Thyroid gland (tissue), 4 donors: ENCODE measurements around the gene SPTBN2.

ENCODE experiments used
- POLR2A ChIP-seq, 2 donors: fragments of 450-650 bp; IDR thresholded peaks; one replicate each; pipeline ENCODE4 v1.6.1; 2017; ENCODE audit warnings: antibody characterized with exemption in 2 of 2, mild to moderate bottlenecking in 2 of 2, moderate library complexity in 1 of 2
- TF ChIP-seq, protein P1 (sequence below), 6 experiments: fragments of 200-600 bp in 3 of 6; fragments of 450-650 bp in 3 of 6; sonication (generic) in 3 of 6; IDR thresholded peaks; one replicate each; pipeline ENCODE4 v1.5.1; 2016 to 2019; ENCODE audit warnings: antibody characterized with exemption in 6 of 6, mild to moderate bottlenecking in 2 of 6, inconsistent platforms in 1 of 6, moderate library complexity in 1 of 6

DNA sequence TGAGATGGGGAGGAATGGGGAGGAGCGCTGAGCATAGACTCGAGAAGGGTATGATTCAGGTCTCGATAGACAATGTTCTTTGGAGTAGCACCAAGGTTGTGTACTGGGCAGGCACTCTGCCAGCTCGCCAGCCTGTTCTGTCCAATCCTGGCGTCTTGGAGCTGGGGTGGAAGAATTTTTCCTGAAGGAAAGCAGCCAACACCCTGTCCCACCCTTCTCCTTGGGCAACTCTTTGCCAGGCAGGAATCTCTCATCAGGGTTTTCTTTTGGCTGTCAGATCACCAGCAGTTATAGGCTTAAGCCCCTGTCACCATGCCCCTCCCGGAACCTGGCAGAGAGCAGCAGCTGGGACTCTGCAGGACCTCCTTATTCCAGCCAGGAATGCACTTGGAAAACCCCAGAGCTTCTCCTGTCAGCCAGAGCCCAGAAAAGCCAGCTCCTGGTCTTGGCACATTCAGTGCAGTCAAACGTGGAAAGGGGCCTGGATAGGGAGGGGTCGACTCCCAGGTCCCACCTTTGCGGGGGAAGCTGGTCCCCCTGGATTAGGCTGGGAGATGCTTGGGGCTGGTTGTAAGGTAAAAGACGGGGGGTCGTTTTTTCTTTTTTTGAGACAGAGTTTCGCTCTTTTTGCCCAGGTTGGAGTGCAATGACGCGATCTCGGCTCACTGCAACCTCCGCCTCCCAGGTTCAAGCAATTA is 14.4 kb upstream of the SPTBN2 start:
- TF ChIP-seq, protein P1, sequence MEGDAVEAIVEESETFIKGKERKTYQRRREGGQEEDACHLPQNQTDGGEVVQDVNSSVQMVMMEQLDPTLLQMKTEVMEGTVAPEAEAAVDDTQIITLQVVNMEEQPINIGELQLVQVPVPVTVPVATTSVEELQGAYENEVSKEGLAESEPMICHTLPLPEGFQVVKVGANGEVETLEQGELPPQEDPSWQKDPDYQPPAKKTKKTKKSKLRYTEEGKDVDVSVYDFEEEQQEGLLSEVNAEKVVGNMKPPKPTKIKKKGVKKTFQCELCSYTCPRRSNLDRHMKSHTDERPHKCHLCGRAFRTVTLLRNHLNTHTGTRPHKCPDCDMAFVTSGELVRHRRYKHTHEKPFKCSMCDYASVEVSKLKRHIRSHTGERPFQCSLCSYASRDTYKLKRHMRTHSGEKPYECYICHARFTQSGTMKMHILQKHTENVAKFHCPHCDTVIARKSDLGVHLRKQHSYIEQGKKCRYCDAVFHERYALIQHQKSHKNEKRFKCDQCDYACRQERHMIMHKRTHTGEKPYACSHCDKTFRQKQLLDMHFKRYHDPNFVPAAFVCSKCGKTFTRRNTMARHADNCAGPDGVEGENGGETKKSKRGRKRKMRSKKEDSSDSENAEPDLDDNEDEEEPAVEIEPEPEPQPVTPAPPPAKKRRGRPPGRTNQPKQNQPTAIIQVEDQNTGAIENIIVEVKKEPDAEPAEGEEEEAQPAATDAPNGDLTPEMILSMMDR (IDR thresholded peaks at IDR 0.05), result no peak
- TF ChIP-seq POLR2A (IDR thresholded peaks at IDR 0.05), result no peak
